Mucosa of rectum (tissue), 2 donors: ENCODE measurements around the gene THSD4.
A peak's percentile ranks its signal among the peaks of the same experiment; 100 is the strongest.

Experiments
- H3K27ac ChIP-seq, 2 donors: one replicate each; pipeline ENCODE4 v1.7.0; 2013; ENCODE audit warnings: inconsistent platforms in 2 of 2, low read depth in 2 of 2, low read length in 2 of 2
- H3K27me3 ChIP-seq, 2 donors: one replicate each; pipeline ENCODE4 v1.7.0; 2013; ENCODE audit warnings: low read length in 2 of 2; ENCODE audit not compliant: control insufficient read depth in 2 of 2, insufficient read depth in 2 of 2
- H3K36me3 ChIP-seq, 2 donors: one replicate each; pipeline ENCODE4 v1.7.0; 2013; ENCODE audit warnings: low read length in 2 of 2; ENCODE audit not compliant: control insufficient read depth in 2 of 2, insufficient read depth in 2 of 2
- H3K4me1 ChIP-seq, 2 donors: one replicate each; pipeline ENCODE4 v1.7.0; 2013; ENCODE audit warnings: low read length in 2 of 2, mild to moderate bottlenecking in 1 of 2; ENCODE audit not compliant: control insufficient read depth in 2 of 2, insufficient read depth in 2 of 2
- H3K4me3 ChIP-seq, 2 donors: one replicate each; pipeline ENCODE4 v1.7.0; 2013; ENCODE audit warnings: low read length in 2 of 2
- H3K9ac ChIP-seq, 2 donors: one replicate each; pipeline ENCODE4 v1.7.0; 2013; ENCODE audit warnings: low read length in 2 of 2, low read depth in 1 of 2, mild to moderate bottlenecking in 1 of 2
- H3K9me3 ChIP-seq, 2 donors: one replicate each; pipeline ENCODE4 v1.7.0; 2013; ENCODE audit warnings: low read length in 2 of 2; ENCODE audit not compliant: control insufficient read depth in 2 of 2
- donor health status: healthy.
- donor health status: Normal muscosa, but diverticular disease.

Gene THSD4

GRCh38 chr15:71648095-71648494 is 532.8 kb downstream of the THSD4 start:
- H3K27me3 ChIP-seq: no peaks in the 10 kb centered on the region
- no peak overlapping the region for H3K9ac ChIP-seq
- H3K27ac ChIP-seq: no peak overlapping the region
- H3K9me3 ChIP-seq: no peaks in the 10 kb centered on the region
- no peaks in the 10 kb centered on the region for H3K36me3 ChIP-seq
- H3K4me1 ChIP-seq: peaks cover 0 to 5% of the 10 kb centered on the region in 2 donors
- no peak overlapping the region for H3K4me3 ChIP-seq

- peak overlapping the region; percentile 10 to 57 for H3K27ac ChIP-seq
- no peak overlapping the region for H3K4me3 ChIP-seq
- peaks cover 0 to 5% of the 10 kb centered on the region in 2 donors for H3K4me1 ChIP-seq
- no peaks in the 10 kb centered on the region for H3K27me3 ChIP-seq
- H3K36me3 ChIP-seq: no peaks in the 10 kb centered on the region
- no peak overlapping the region for H3K9ac ChIP-seq
- no peaks in the 10 kb centered on the region for H3K9me3 ChIP-seq
Observed at GRCh38 chr15:71649894-71650293, 534.6 kb downstream of the THSD4 start.

- H3K4me3 ChIP-seq: no peak overlapping the region
- no peaks in the 10 kb centered on the region for H3K36me3 ChIP-seq
- H3K27ac ChIP-seq: peak overlapping the region in 1 of 2 donors; percentile 10
- no peaks in the 10 kb centered on the region for H3K9me3 ChIP-seq
- peaks cover 0 to 5% of the 10 kb centered on the region in 2 donors for H3K4me1 ChIP-seq
- no peak overlapping the region for H3K9ac ChIP-seq
- H3K27me3 ChIP-seq: no peaks in the 10 kb centered on the region
Observed at GRCh38 chr15:71650603-71651002, 535.3 kb downstream of the THSD4 start.

DNA sequence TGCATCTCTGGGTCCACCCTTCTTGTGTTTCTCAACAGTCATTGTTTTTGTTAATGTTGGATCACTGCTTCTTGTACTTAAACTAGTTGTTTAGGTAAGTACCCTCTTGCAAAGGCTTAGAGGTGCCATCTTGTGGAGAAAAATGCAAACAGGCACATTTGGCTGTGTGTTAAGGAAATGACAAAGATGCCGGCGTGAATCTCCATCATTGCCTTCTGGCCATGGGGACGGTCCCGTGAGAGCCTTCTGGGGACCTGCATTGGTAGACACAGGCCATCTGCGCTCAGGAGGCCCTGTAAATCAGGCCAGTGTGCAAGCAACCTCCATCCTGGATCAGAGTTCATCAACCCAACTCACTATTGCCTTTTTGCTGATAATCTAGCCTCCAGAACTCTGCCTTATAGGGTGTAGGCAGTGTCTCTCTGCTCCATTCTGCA is 536.5 kb downstream of the THSD4 start:
- Histone ChIP-seq H3K27ac (no peak overlapping the region), H3K9ac (no peak overlapping the region), H3K9me3 (no peaks in the 10 kb centered on the region), H3K4me3 (no peak overlapping the region), H3K4me1 (peaks cover 0 to 5% of the 10 kb centered on the region in 2 donors), H3K27me3 (no peaks in the 10 kb centered on the region), H3K36me3 (peaks cover 0 to 3% of the 10 kb centered on the region in 2 donors)

GRCh38 chr15:71654042-71654719 is 538.9 kb downstream of the THSD4 start:
- H3K4me1 ChIP-seq: peaks cover 0 to 5% of the 10 kb centered on the region in 2 donors
- H3K9ac ChIP-seq: no peak overlapping the region
- H3K9me3 ChIP-seq: no peaks in the 10 kb centered on the region
- peaks cover 0 to 3% of the 10 kb centered on the region in 2 donors for H3K36me3 ChIP-seq
- H3K4me3 ChIP-seq: no peak overlapping the region
- H3K27me3 ChIP-seq: no peaks in the 10 kb centered on the region
- H3K27ac ChIP-seq: no peak overlapping the region

- Histone ChIP-seq H3K4me3 (no peak overlapping the region), H3K4me1 (peaks cover 0 to 5% of the 10 kb centered on the region in 2 donors), H3K9ac (no peak overlapping the region), H3K9me3 (no peaks in the 10 kb centered on the region), H3K27ac (no peak overlapping the region), H3K36me3 (peaks cover 0 to 3% of the 10 kb centered on the region in 2 donors), H3K27me3 (no peaks in the 10 kb centered on the region)
Observed at GRCh38 chr15:71654720-71655174, 539.5 kb downstream of the THSD4 start.

GRCh38 chr15:71656425-71656824 is 541.2 kb downstream of the THSD4 start:
- H3K27ac ChIP-seq: no peak overlapping the region
- H3K4me3 ChIP-seq: no peak overlapping the region
- peaks cover 0 to 3% of the 10 kb centered on the region in 2 donors for H3K36me3 ChIP-seq
- H3K4me1 ChIP-seq: no peaks in the 10 kb centered on the region
- no peak overlapping the region for H3K9ac ChIP-seq
- H3K27me3 ChIP-seq: no peaks in the 10 kb centered on the region
- H3K9me3 ChIP-seq: no peaks in the 10 kb centered on the region

DNA sequence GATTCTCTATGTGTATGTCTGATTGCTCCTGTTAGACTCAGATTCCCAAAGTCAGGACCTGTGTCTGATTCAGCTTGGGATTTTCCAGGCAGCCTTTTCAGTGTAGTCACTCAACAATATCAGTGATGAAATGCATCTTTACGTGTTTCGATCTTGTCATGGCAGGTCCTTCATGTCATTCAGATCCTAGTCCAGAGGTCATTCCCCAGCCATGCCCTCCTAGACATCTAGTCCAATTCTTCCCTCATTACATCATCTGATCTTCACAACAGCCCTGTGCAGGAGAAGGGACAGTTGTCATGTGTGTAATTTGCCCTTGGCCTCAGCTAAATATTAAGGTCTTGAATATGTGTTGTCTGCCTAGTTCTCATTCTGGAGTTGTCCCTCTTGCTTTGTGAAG is 541.9 kb downstream of the THSD4 start:
- Histone ChIP-seq H3K9me3 (no peaks in the 10 kb centered on the region), H3K27me3 (no peaks in the 10 kb centered on the region), H3K9ac (no peak overlapping the region), H3K27ac (no peak overlapping the region), H3K4me1 (no peaks in the 10 kb centered on the region), H3K36me3 (peaks cover 0 to 3% of the 10 kb centered on the region in 2 donors), H3K4me3 (no peak overlapping the region)

DNA sequence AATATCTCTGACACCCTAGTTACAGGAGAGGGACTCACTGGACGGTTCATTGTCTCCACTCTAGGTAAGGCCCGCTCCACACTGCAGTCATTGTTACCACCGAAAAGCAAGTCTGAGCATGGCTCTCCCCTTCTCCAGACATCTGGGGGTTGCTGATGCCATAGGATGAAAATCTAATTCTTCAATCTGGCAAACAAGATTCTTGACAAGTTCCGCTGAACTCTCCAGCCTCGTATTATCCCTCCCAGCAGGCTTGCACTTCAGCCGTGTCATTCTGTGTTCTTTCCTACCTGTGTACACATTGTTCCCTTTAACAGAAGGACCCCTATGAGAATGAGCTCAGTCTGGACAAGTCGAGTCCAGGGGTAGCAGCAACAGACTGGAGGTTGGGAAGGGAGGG is 542.8 kb downstream of the THSD4 start:
- no peak overlapping the region for H3K9ac ChIP-seq
- peaks cover 0 to 3% of the 10 kb centered on the region in 2 donors for H3K36me3 ChIP-seq
- no peak overlapping the region for H3K4me3 ChIP-seq
- H3K9me3 ChIP-seq: no peaks in the 10 kb centered on the region
- no peaks in the 10 kb centered on the region for H3K27me3 ChIP-seq
- H3K4me1 ChIP-seq: no peaks in the 10 kb centered on the region
- H3K27ac ChIP-seq: no peak overlapping the region

GRCh38 chr15:71658827-71659729 is 543.8 kb downstream of the THSD4 start:
- Histone ChIP-seq H3K4me3 (no peak overlapping the region), H3K4me1 (no peaks in the 10 kb centered on the region), H3K36me3 (peaks cover 0 to 3% of the 10 kb centered on the region in 2 donors), H3K9ac (no peak overlapping the region), H3K27me3 (no peaks in the 10 kb centered on the region), H3K27ac (no peak overlapping the region), H3K9me3 (no peaks in the 10 kb centered on the region)
